Esophagus muscularis mucosa (tissue), 4 donors: Measurements from ENCODE around the gene HSD3B7.

Source experiments
- EP300 ChIP-seq: sonication (generic); formaldehyde crosslinking; IDR thresholded peaks from one replicate; pipeline ENCODE4 v1.6.1; 2017; ENCODE audit warnings: antibody characterized with exemption
- POLR2A ChIP-seq: fragments of 450-650 bp; IDR thresholded peaks from one replicate; pipeline ENCODE4 v1.6.1; 2017; ENCODE audit warnings: antibody characterized with exemption, moderate library complexity, mild to moderate bottlenecking, low read depth
- POLR2AphosphoS5 ChIP-seq, 2 donors: sonication (generic); formaldehyde crosslinking; IDR thresholded peaks; one replicate each; pipeline ENCODE4 v1.6.1; 2017; ENCODE audit warnings: antibody characterized with exemption in 2 of 2
- TF ChIP-seq, protein P1 (sequence below), 3 experiments: fragments of 200-600 bp in 2 of 3; fragments of 450-650 bp in 1 of 3; sonication (generic) in 2 of 3; IDR thresholded peaks; one replicate each; pipeline ENCODE4 v1.5.1; 2017 to 2019; ENCODE audit warnings: antibody characterized with exemption in 3 of 3, mild to moderate bottlenecking in 2 of 3, moderate library complexity in 1 of 3

DNA sequence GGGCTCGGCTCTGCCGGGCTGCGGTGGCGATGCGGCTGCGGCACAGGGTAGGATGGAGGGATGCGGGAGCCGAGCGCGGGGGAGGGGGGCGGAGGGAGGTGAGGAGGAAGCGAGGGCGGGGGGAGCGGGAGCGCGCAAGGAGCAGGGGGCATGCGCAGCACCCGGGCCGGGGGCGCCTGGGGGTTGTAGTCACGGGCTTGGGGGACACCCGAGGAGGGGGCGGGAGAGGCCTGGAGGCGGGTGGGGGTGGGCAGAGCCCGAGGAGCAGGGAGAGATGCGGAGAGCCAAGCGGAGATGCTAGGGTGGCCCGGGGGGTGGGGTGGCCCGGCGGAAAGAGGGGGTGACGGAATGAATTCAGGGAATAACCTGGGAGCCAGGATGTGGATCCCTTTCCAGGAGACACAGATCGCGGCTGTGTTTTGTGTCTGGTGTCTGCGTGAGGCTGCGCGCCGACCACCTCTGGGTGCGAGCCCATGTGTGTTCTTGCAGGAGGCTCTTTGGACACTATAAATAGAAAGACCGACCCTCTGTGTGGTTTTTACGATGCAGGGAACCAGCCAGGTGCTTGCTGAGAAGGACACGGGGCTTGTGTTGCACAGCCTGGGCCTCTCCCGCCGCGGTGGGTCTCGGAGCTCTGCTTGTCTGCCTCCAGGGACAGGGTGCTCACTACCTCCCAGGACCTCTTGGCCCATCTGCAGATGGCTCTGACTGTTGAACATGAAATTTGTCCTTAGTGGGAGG lies 25.7 kb downstream of the HSD3B7 start, which contains the start of gene STX1B:
- TF ChIP-seq, protein P1, sequence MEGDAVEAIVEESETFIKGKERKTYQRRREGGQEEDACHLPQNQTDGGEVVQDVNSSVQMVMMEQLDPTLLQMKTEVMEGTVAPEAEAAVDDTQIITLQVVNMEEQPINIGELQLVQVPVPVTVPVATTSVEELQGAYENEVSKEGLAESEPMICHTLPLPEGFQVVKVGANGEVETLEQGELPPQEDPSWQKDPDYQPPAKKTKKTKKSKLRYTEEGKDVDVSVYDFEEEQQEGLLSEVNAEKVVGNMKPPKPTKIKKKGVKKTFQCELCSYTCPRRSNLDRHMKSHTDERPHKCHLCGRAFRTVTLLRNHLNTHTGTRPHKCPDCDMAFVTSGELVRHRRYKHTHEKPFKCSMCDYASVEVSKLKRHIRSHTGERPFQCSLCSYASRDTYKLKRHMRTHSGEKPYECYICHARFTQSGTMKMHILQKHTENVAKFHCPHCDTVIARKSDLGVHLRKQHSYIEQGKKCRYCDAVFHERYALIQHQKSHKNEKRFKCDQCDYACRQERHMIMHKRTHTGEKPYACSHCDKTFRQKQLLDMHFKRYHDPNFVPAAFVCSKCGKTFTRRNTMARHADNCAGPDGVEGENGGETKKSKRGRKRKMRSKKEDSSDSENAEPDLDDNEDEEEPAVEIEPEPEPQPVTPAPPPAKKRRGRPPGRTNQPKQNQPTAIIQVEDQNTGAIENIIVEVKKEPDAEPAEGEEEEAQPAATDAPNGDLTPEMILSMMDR (IDR thresholded peaks at IDR 0.05): no peak
- no peak for TF ChIP-seq POLR2AphosphoS5 (IDR thresholded peaks at IDR 0.05)
- TF ChIP-seq EP300: no peak
- no peak for TF ChIP-seq POLR2A
